Liver (tissue), 9 donors: ENCODE data around the gene ARF1. TPM values are rescaled to one million over a fixed set of nuclear protein-coding genes. Genes with fewer than 3 reads are reported as not detected.

Source experiments
- DNase-seq: peaks from one replicate; pipeline ENCODE4 v3.0.0-alpha.2; 2017; ENCODE audit warnings: low spot score
- H3K27ac ChIP-seq, 2 donors: one replicate each; pipeline ENCODE4 v1.7.0; 2013; ENCODE audit warnings: inconsistent platforms in 2 of 2, low read length in 2 of 2, control low read depth in 1 of 2, low read depth in 1 of 2, mild to moderate bottlenecking in 1 of 2
- H3K27me3 ChIP-seq, 4 donors: one replicate each; pipeline versions ENCODE4 v1.6.1 to v1.7.0; 2013; ENCODE audit warnings: low read length in 3 of 4, inconsistent platforms in 1 of 4, mild to moderate bottlenecking in 1 of 4, moderate library complexity in 1 of 4; ENCODE audit not compliant: control insufficient read depth in 4 of 4, insufficient read depth in 4 of 4
- H3K36me3 ChIP-seq, 4 donors: one replicate each; pipeline versions ENCODE4 v1.6.1 to v1.7.0; 2013; ENCODE audit warnings: low read length in 3 of 4, mild to moderate bottlenecking in 3 of 4, low read depth in 1 of 4, moderate library complexity in 1 of 4; ENCODE audit not compliant: control insufficient read depth in 4 of 4, insufficient read depth in 3 of 4
- H3K4me1 ChIP-seq, 4 donors: one replicate each; pipeline versions ENCODE4 v1.6.1 to v1.7.0; 2013; ENCODE audit warnings: low read length in 3 of 4, mild to moderate bottlenecking in 3 of 4, moderate library complexity in 1 of 4; ENCODE audit not compliant: control insufficient read depth in 4 of 4, insufficient read depth in 4 of 4
- H3K4me3 ChIP-seq, 3 donors: one replicate each; pipeline versions ENCODE4 v1.6.1 to v1.7.0; 2013; ENCODE audit warnings: low read length in 3 of 3, control low read depth in 1 of 3, low read depth in 1 of 3, mild to moderate bottlenecking in 1 of 3
- H3K9ac ChIP-seq, 2 donors: one replicate each; pipeline ENCODE4 v1.7.0; 2013; ENCODE audit warnings: low read length in 2 of 2, mild to moderate bottlenecking in 2 of 2, moderate library complexity in 2 of 2, control low read depth in 1 of 2, low read depth in 1 of 2
- H3K9me3 ChIP-seq, 4 donors: one replicate each; pipeline versions ENCODE4 v1.6.1 to v1.7.0; 2013; ENCODE audit warnings: low read length in 3 of 4; ENCODE audit not compliant: control insufficient read depth in 4 of 4
- EGR1 ChIP-seq, 2 donors: IDR thresholded peaks; 2 replicates each; pipeline ENCODE4 v1.6.1; 2016 to 2018; ENCODE audit warnings: antibody characterized with exemption in 2 of 2, low read depth in 2 of 2
- FOXA1 ChIP-seq: IDR thresholded peaks from 2 replicates; pipeline ENCODE4 v1.6.1; 2016; ENCODE audit warnings: antibody characterized with exemption
- FOXA2 ChIP-seq: IDR thresholded peaks from 2 replicates; pipeline ENCODE4 v1.6.1; 2016; ENCODE audit warnings: antibody characterized with exemption
- GABPA ChIP-seq, 2 donors: IDR thresholded peaks in 1 of 2; conservative IDR thresholded peaks in 1 of 2; 2 replicates each; pipeline ENCODE4 v1.6.1; 2016; ENCODE audit warnings: antibody characterized with exemption in 2 of 2, mild to moderate bottlenecking in 1 of 2, moderate library complexity in 1 of 2
- HNF4A ChIP-seq, 2 donors: conservative IDR thresholded peaks; 2 replicates each; pipeline ENCODE4 v1.6.1; 2016; ENCODE audit warnings: antibody characterized with exemption in 2 of 2, mild to moderate bottlenecking in 2 of 2
- HNF4G ChIP-seq: IDR thresholded peaks from 2 replicates; pipeline ENCODE4 v1.6.1; 2016; ENCODE audit warnings: antibody characterized with exemption
- JUND ChIP-seq, 2 donors: IDR thresholded peaks; 2 replicates each; pipeline ENCODE4 v1.6.1; 2016; ENCODE audit warnings: antibody characterized with exemption in 2 of 2
- NR2F2 ChIP-seq: IDR thresholded peaks from 2 replicates; pipeline ENCODE4 v1.6.1; 2016; ENCODE audit warnings: antibody characterized with exemption
- RAD21 ChIP-seq, 2 donors: IDR thresholded peaks; 2 replicates each; pipeline ENCODE4 v1.6.1; 2016; ENCODE audit warnings: antibody characterized with exemption in 2 of 2, mild to moderate bottlenecking in 2 of 2
- RXRA ChIP-seq, 2 donors: IDR thresholded peaks; 2 replicates each; pipeline ENCODE4 v1.6.1; 2017 to 2018; ENCODE audit warnings: antibody characterized with exemption in 2 of 2, mild to moderate bottlenecking in 1 of 2
- SP1 ChIP-seq: IDR thresholded peaks from 2 replicates; pipeline ENCODE4 v1.6.1; 2018; ENCODE audit warnings: antibody characterized with exemption, mild to moderate bottlenecking
- TAF1 ChIP-seq: conservative IDR thresholded peaks from 2 replicates; pipeline ENCODE4 v1.6.1; 2016; ENCODE audit warnings: antibody characterized with exemption, mild to moderate bottlenecking
- YY1 ChIP-seq: IDR thresholded peaks from 2 replicates; pipeline ENCODE4 v1.6.1; 2016; ENCODE audit warnings: antibody characterized with exemption, mild to moderate bottlenecking
- WGBS: extraction: QIAGEN DNeasy Blood & Tissue Kit; methylation state at CpG from one replicate; pipeline ENCODE4 v1.1.7; 2013; 5-methylcytosine and 5-hydroxymethylcytosine counted together
- polyA plus RNA-seq, 2 donors: library from polyadenylated mRNA; stranded (reverse) in 1 of 2; unstranded in 1 of 2; fragments of 200-250 nt in 1 of 2; fragments of >200 nt in 1 of 2; fragmentation: Nextera tagmentation in 1 of 2; extraction: Ambion mirVana in 1 of 2; gene quantifications; one replicate each; pipeline versions ENCODE4 v1.2.1 to v1.2.3, GENCODE V29; 2013 to 2015
- total RNA-seq, 2 donors: library from RNA; depleted of rRNA; stranded (reverse); fragments of >200 nt; gene quantifications; one replicate each; pipeline ENCODE4 v1.2.3, GENCODE V29; 2014
- TF ChIP-seq, protein P1 (sequence below): IDR thresholded peaks from 2 replicates; pipeline ENCODE4 v1.6.1; 2016; ENCODE audit warnings: antibody characterized with exemption
- TF ChIP-seq, protein P2 (sequence below): IDR thresholded peaks from 2 replicates; pipeline ENCODE4 v1.6.1; 2016; ENCODE audit warnings: antibody characterized with exemption, mild to moderate bottlenecking
- donor health status: healthy.
- donor health status: healthy.
- donor health status: healthy.
- donor health status: healthy.
- donor health status: healthy.

ARF1 gene
- total and polyA plus RNA-seq, 4 donors: 151 to 282 (median 213) TPM

- DNase-seq: no peak
These were observed 21.0 kb upstream of the ARF1 start for GRCh38 chr1:228061411-228062084.

GRCh38 chr1:228062085-228062791 is 20.3 kb upstream of the ARF1 start:
- 96% methylated on average over 9 of the region's 9 CpGs for WGBS
- no peaks in the 10 kb centered on the region for H3K36me3 ChIP-seq
- H3K4me1 ChIP-seq: peaks cover 0 to 7% (median 4%) of the 10 kb centered on the region in 4 donors
- DNase-seq: no peak
- H3K27ac ChIP-seq: no peak overlapping the region
- no peak overlapping the region for H3K9ac ChIP-seq
- H3K4me3 ChIP-seq: no peak overlapping the region
- H3K9me3 ChIP-seq: peaks cover 0 to 5% (median under 1%) of the 10 kb centered on the region in 4 donors
- peaks cover 3 to 14% (median 6%) of the 10 kb centered on the region in 4 donors for H3K27me3 ChIP-seq
- TF ChIP-seq EGR1 (IDR thresholded peaks at IDR 0.05; ENCODE audit: low read depth in 2 of 2) (no peak), SP1 (no peak), NR2F2 (no peak), FOXA2 (no peak), TAF1 (no peak), GABPA (IDR thresholded peaks at IDR 0.05 in 1 of 2, conservative IDR thresholded peaks at IDR 0.05 in 1 of 2) (no peak), HNF4A (conservative IDR thresholded peaks at IDR 0.05) (no peak), HNF4G (no peak), FOXA1 (no peak), RAD21 (IDR thresholded peaks at IDR 0.05) (no peak), YY1 (no peak)
- TF ChIP-seq, protein P1, sequence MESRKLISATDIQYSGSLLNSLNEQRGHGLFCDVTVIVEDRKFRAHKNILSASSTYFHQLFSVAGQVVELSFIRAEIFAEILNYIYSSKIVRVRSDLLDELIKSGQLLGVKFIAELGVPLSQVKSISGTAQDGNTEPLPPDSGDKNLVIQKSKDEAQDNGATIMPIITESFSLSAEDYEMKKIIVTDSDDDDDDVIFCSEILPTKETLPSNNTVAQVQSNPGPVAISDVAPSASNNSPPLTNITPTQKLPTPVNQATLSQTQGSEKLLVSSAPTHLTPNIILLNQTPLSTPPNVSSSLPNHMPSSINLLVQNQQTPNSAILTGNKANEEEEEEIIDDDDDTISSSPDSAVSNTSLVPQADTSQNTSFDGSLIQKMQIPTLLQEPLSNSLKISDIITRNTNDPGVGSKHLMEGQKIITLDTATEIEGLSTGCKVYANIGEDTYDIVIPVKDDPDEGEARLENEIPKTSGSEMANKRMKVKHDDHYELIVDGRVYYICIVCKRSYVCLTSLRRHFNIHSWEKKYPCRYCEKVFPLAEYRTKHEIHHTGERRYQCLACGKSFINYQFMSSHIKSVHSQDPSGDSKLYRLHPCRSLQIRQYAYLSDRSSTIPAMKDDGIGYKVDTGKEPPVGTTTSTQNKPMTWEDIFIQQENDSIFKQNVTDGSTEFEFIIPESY: no peak
- TF ChIP-seq, protein P2, sequence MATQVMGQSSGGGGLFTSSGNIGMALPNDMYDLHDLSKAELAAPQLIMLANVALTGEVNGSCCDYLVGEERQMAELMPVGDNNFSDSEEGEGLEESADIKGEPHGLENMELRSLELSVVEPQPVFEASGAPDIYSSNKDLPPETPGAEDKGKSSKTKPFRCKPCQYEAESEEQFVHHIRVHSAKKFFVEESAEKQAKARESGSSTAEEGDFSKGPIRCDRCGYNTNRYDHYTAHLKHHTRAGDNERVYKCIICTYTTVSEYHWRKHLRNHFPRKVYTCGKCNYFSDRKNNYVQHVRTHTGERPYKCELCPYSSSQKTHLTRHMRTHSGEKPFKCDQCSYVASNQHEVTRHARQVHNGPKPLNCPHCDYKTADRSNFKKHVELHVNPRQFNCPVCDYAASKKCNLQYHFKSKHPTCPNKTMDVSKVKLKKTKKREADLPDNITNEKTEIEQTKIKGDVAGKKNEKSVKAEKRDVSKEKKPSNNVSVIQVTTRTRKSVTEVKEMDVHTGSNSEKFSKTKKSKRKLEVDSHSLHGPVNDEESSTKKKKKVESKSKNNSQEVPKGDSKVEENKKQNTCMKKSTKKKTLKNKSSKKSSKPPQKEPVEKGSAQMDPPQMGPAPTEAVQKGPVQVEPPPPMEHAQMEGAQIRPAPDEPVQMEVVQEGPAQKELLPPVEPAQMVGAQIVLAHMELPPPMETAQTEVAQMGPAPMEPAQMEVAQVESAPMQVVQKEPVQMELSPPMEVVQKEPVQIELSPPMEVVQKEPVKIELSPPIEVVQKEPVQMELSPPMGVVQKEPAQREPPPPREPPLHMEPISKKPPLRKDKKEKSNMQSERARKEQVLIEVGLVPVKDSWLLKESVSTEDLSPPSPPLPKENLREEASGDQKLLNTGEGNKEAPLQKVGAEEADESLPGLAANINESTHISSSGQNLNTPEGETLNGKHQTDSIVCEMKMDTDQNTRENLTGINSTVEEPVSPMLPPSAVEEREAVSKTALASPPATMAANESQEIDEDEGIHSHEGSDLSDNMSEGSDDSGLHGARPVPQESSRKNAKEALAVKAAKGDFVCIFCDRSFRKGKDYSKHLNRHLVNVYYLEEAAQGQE: no peak

More at GRCh38 chr1:228061411-228062084, 21.0 kb upstream of the ARF1 start:
- no peak for TF ChIP-seq NR2F2
- no peak for TF ChIP-seq JUND (IDR thresholded peaks at IDR 0.05)
- TF ChIP-seq GABPA (IDR thresholded peaks at IDR 0.05 in 1 of 2, conservative IDR thresholded peaks at IDR 0.05 in 1 of 2): no peak
- TF ChIP-seq, protein P1: no peak
- no peak for TF ChIP-seq HNF4G
- no peak for TF ChIP-seq EGR1 (IDR thresholded peaks at IDR 0.05; ENCODE audit: low read depth in 2 of 2)
- TF ChIP-seq FOXA2: no peak
- TF ChIP-seq, protein P2: no peak
- no peak for TF ChIP-seq HNF4A (conservative IDR thresholded peaks at IDR 0.05)
- no peak for TF ChIP-seq YY1
- TF ChIP-seq RXRA (IDR thresholded peaks at IDR 0.05): no peak
- no peak overlapping the region for H3K9ac ChIP-seq
- WGBS: 77% methylated on average over 10 of the region's 10 CpGs
- peaks cover 0 to 5% (median under 1%) of the 10 kb centered on the region in 4 donors for H3K9me3 ChIP-seq
- peaks cover 0 to 7% (median 4%) of the 10 kb centered on the region in 4 donors for H3K4me1 ChIP-seq
- H3K27ac ChIP-seq: no peak overlapping the region
- no peaks in the 10 kb centered on the region for H3K36me3 ChIP-seq
- H3K27me3 ChIP-seq: peaks cover 3 to 13% (median 6%) of the 10 kb centered on the region in 4 donors
- no peak overlapping the region for H3K4me3 ChIP-seq
